ENCODE results near the gene DIPK2B. TPM values are rescaled to one million over a fixed set of nuclear protein-coding genes. Genes with fewer than 3 reads are reported as not detected.

Gene DIPK2B, protein sequence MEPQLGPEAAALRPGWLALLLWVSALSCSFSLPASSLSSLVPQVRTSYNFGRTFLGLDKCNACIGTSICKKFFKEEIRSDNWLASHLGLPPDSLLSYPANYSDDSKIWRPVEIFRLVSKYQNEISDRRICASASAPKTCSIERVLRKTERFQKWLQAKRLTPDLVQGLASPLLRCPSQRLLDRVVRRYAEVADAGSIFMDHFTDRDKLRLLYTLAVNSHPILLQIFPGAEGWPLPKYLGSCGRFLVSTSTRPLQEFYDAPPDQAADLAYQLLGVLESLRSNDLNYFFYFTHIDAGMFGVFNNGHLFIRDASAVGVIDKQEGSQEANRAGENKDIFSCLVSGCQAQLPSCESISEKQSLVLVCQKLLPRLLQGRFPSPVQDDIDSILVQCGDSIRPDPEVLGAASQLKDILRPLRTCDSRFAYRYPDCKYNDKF
- total RNA-seq = not detected
- total RNA-seq (2013) = not detected

DNA sequence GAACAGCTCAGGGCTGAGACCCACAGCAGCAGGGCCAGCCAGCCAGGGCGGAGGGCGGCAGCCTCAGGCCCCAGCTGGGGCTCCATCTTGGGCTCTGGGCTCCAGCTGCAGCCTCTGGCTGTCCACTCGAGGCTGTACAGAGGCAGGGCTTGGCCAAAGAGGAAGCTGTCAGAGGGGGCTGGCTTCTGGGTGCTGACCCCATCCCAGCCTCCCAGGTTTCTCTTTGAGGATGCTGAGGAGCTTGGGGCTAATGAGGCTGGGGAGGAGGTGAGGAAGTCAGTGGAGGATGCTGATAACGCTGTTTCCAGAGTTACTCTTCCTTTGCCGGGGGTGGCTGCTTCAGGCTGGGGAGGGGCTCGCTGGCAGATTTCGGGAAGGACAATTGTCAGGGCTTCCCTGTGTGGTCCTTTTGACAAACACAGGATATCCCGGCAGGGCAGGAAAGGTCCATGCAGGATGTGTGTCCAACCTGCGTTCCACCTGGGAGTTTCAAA lies at the start of gene DIPK2B:
Gene DIPK2B, minus strand, starts transcription at position 136 of the 494 bp plus-strand sequence. Its CDS starts 50 bp downstream, at position 86.
- Mint-ChIP-seq H3K4me1 (no peaks in the 10 kb centered on the region), H3K27ac (no peak within 1 kb of the TSS), H3K27me3 (ENCODE audit: low read depth in 2 of 2) (peaks cover 27 to 65% of the 10 kb centered on the region in 2 donors), H3K9me3 (peaks cover 0 to 4% of the 10 kb centered on the region in 2 donors), H3K36me3 (no peaks in the 10 kb centered on the region), H3K4me3 (no peak within 1 kb of the TSS)
- peaks cover 2% of the 10 kb centered on the region for H3K27me3 ChIP-seq (ENCODE audit: control insufficient read depth, insufficient read depth, low read length)
- ATAC-seq (no peak), DNase-seq (no peak)
- no peaks in the 10 kb centered on the region for H3K36me3 ChIP-seq (ENCODE audit: control insufficient read depth, insufficient read depth, low read length)
- 35% methylated on average over 9 of the region's 9 CpGs for WGBS (ENCODE audit: insufficient coverage)
- H3K4me1 ChIP-seq (ENCODE audit: control insufficient read depth, insufficient read depth, low read length) = no peaks in the 10 kb centered on the region
- H3K9me3 ChIP-seq (ENCODE audit: control insufficient read depth, insufficient read depth, low read length) = no peaks in the 10 kb centered on the region
- intact Hi-C loops (cut with micrococcal nuclease) = no loop called here
- TF ChIP-seq, protein P1, sequence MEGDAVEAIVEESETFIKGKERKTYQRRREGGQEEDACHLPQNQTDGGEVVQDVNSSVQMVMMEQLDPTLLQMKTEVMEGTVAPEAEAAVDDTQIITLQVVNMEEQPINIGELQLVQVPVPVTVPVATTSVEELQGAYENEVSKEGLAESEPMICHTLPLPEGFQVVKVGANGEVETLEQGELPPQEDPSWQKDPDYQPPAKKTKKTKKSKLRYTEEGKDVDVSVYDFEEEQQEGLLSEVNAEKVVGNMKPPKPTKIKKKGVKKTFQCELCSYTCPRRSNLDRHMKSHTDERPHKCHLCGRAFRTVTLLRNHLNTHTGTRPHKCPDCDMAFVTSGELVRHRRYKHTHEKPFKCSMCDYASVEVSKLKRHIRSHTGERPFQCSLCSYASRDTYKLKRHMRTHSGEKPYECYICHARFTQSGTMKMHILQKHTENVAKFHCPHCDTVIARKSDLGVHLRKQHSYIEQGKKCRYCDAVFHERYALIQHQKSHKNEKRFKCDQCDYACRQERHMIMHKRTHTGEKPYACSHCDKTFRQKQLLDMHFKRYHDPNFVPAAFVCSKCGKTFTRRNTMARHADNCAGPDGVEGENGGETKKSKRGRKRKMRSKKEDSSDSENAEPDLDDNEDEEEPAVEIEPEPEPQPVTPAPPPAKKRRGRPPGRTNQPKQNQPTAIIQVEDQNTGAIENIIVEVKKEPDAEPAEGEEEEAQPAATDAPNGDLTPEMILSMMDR (IDR thresholded peaks at IDR 0.05) = no peak
- no peak within 1 kb of the TSS for H3K27ac ChIP-seq (ENCODE audit: low read length)
- no peak within 1 kb of the TSS for H3K4me3 ChIP-seq (ENCODE audit: low read length)

DNA sequence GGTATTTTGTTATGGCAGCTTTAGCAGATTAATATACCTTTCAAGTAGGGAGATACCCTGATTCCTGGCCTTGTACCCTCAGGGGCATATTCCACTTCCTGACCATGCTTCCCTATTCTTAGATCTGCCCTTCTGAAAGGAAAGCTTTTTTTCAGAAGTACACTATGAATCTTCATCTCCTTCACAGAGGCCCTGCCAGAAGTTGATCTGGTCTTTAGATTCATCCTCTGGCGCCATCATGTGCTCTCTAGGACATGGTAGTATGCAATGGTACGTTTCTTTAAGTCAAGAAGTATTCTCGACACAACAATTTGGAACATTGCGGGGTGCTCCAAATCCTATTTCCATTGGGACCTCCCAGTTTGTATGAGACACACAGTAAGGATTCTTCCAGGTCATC lies 39.6 kb upstream of the DIPK2B start:
- Histone ChIP-seq H3K27me3 (ENCODE audit: control insufficient read depth, insufficient read depth, low read length) (no peaks in the 10 kb centered on the region), H3K36me3 (ENCODE audit: control insufficient read depth, insufficient read depth, low read length) (no peaks in the 10 kb centered on the region), H3K4me3 (ENCODE audit: low read length) (no peak overlapping the region), H3K4me1 (ENCODE audit: control insufficient read depth, insufficient read depth, low read length) (no peaks in the 10 kb centered on the region), H3K27ac (ENCODE audit: low read length) (no peak overlapping the region), H3K9me3 (ENCODE audit: control insufficient read depth, insufficient read depth, low read length) (no peaks in the 10 kb centered on the region)
- peaks cover 3 to 28% of the 10 kb centered on the region in 2 donors for H3K27me3 Mint-ChIP-seq (ENCODE audit: low read depth in 2 of 2)
- H3K4me1 Mint-ChIP-seq = no peaks in the 10 kb centered on the region
- H3K27ac Mint-ChIP-seq = no peak overlapping the region
- ATAC-seq (no peak), DNase-seq (peak in 1 of 2 donors; percentile 4)
- H3K36me3 Mint-ChIP-seq = no peaks in the 10 kb centered on the region
- no peak overlapping the region for H3K4me3 Mint-ChIP-seq
- TF ChIP-seq, protein P1 (IDR thresholded peaks at IDR 0.05) = no peak
- 87% methylated on average over 4 of the region's 4 CpGs for WGBS (ENCODE audit: insufficient coverage)
- intact Hi-C loops (cut with micrococcal nuclease) = no loop called here
- H3K9me3 Mint-ChIP-seq = no peaks in the 10 kb centered on the region

DNA sequence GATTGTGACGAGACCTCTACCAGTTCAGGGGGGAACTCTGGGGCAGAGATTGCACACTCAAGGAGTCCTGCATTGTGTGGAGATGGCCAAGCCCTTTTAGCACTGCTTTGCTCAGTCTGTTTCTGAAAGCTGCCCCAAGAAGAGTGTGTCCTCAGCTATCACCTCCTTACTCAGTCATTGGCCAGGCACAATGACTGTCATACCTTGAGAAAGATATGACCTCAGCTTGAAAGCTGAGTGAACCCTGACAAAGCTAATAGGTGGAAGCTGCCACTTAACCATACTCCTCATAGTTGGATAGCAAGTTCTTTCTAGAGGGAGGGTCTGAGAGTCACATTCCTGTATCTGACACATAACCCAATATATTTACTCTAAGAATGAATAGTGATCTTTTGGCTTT lies 37.8 kb upstream of the DIPK2B start:
- 45% methylated on average over 1 of the region's 1 CpG for WGBS (ENCODE audit: insufficient coverage)
- DNase-seq = no peak

More for the DNA sequence above, 37.8 kb upstream of the DIPK2B start:
- Histone ChIP-seq H3K4me1 (ENCODE audit: control insufficient read depth, insufficient read depth, low read length) (no peaks in the 10 kb centered on the region), H3K4me3 (ENCODE audit: low read length) (no peak overlapping the region), H3K36me3 (ENCODE audit: control insufficient read depth, insufficient read depth, low read length) (no peaks in the 10 kb centered on the region), H3K9me3 (ENCODE audit: control insufficient read depth, insufficient read depth, low read length) (no peaks in the 10 kb centered on the region), H3K27me3 (ENCODE audit: control insufficient read depth, insufficient read depth, low read length) (no peaks in the 10 kb centered on the region), H3K27ac (ENCODE audit: low read length) (no peak overlapping the region)
- no peak for ATAC-seq
- Mint-ChIP-seq H3K4me3 (no peak overlapping the region), H3K27ac (no peak overlapping the region), H3K27me3 (ENCODE audit: low read depth in 2 of 2) (peaks cover 0 to 10% of the 10 kb centered on the region in 2 donors), H3K9me3 (no peaks in the 10 kb centered on the region), H3K4me1 (peaks cover 2 to 9% of the 10 kb centered on the region in 2 donors), H3K36me3 (no peaks in the 10 kb centered on the region)
- intact Hi-C loops (cut with micrococcal nuclease) = no loop called here
- TF ChIP-seq, protein P1 (IDR thresholded peaks at IDR 0.05) = no peak
